GM19467 (cell line): ENCODE results near the gene MINDY3.
"Not testable (repeated sequence)": the region's sequence is repeated elsewhere in the genome, so short reads cannot be mapped to it uniquely, and the experiment has no call there.

Source experiments
- ATAC-seq: cut with Tn5 transposase; IDR thresholded peaks from one replicate; pipeline ENCODE4 v1.9.1; 2021; ENCODE audit warnings: mild to moderate bottlenecking, moderate library complexity; ENCODE audit not compliant: unreplicated experiment

The MINDY3 gene

DNA sequence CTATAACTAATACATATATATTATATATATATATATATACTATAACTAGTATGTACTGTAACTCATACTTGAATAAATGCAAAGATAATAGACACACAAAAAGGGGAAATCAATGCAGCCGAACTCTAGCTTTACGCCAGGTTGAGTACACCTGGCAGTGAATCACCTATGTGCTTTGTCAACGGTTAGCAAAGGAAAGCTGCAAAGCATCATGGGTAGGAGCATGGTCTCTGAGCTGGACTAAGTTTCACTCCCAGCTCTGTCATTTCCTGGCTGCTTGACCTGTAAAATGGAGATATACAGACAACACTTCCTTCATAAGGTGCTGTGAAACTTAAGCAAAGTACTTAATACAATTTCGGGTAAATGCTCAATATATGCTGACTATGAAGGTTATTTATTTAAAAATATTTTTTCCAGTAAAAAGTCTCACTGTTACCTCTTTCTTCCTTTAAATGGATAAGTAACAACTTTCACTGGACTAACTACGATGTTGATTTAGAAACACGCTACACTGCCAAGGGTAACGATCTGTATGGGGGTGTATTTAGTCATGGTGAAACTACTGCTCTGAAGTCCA lies 78.8 kb downstream of the MINDY3 start:
- no peak for ATAC-seq

- ATAC-seq: no peak
Observed at GRCh38 chr10:15780353-15781135, 79.8 kb downstream of the MINDY3 start.

GRCh38 chr10:15775513-15775912 lies 84.8 kb downstream of the MINDY3 start:
- no peak for ATAC-seq

DNA sequence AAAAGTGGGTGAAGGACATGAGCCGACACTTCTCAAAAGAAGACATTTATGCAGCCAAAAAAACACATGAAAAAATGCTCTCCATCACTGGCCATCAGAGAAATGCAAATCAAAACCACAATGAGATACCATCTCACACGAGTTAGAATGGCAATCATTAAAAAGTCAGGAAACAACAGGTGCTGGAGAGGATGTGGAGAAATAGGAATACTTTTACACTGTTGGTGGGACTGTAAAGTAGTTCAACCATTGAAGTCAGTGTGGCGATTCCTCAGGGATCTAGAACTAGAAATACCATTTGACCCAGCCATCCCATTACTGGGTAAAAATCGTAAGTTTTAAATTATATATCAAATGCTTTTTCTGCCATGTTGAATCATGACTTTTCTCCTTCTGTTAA lies 85.8 kb downstream of the MINDY3 start:
- not testable (repeated sequence) for ATAC-seq

- no peak for ATAC-seq
Observed at GRCh38 chr10:15764892-15765454, 95.3 kb downstream of the MINDY3 start.

DNA sequence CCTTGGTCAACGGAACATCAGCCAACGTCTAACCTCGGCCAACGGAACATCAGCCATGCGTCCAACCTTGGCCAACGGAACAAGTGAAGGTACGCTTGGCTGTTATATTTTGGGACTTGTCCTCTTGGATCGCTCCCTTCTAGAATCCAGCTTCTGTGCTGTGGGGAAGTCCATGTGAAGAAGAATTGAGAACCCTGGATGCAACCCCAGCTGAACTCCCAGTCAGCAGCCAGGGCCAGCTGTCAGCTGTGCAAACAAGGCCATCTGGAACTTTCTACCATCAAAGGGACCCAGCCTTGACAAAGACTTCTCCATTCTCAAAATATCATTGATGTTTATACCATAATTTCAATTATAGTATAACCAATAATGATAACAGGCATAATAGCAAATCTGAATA lies 97.3 kb downstream of the MINDY3 start:
- ATAC-seq: no peak

DNA sequence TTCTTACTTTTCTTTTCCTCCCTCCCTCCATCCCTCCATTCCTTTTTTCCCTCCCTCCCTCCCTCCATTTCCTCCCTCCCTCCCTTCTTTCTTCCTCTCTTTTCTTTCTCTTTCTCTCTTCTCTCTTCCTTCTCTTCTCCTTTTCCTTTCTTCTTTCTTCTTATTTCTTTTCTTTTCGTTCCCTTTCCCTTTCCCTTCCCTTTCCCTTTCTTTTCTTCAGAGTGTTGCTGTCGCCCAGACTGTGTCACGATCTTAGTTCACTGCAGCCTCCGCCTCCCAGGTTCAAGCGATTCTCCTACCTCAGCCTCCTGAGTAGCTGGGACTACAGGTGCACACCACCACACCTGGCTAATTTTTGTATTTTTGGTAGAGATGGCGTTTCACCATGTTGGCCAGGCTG lies 98.1 kb downstream of the MINDY3 start:
- not testable (repeated sequence) for ATAC-seq

DNA sequence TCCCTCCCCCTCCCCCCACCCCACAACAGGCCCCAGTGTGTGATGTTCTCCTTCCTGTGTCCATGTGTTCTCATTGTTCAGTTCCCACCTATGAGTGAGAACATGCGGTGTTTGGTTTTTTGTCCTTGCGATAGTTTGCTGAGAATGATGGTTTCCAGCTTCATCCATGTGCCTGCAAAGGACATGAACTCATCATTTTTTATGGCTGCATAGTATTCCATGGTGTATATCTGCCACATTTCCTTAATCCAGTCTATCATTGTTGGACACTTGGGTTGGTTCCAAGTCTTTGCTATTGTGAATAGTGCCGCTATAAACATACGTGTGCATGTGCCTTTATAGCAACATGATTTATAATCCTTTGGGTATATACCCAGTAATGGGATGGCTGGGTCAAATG lies 99.1 kb downstream of the MINDY3 start:
- not testable (repeated sequence) for ATAC-seq

DNA sequence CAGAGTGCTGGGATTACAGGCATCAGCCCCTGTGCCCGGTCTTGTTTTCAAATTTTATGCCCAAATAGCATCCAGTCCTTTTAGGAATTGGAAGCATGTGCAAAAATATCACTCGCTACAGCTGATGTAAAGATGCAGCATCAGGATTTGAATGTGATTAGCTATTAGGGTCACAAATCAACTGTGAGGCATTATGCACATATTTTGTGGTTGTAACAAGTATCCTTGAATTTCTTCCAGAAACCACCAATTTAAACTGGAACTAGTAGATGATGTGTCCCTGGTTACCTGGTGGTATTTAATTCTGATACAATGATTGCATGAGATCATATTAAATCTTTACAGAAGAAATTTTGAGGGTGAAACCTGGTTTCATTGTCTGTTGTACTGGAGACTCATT lies 99.6 kb downstream of the MINDY3 start:
- ATAC-seq: no peak

DNA sequence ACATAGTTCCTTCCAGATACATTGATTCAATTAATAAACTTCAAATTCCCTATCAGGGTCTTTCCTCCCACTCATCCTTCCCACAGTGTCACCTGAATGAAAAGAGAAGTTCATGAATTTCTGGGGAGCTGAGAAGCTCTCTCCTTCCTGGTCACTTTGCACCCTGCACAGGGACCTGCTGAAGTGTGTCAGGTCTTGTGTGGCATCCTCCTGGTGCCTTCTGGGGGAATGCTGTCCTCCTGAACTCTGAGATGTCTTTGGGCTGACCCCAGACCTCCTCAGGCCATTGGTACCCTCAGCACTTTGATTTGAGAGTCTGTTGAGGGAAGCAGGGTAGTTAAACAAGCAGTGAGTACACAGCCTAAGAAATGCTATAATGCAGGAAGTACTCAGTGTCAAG lies 101.0 kb downstream of the MINDY3 start:
- no peak for ATAC-seq

- ATAC-seq: no peak
Observed at GRCh38 chr10:15758618-15759017, 101.7 kb downstream of the MINDY3 start.

GRCh38 chr10:15754937-15755336 lies 105.4 kb downstream of the MINDY3 start:
- ATAC-seq: no peak

- no peak for ATAC-seq
Observed at GRCh38 chr10:15751046-15751445, 109.3 kb downstream of the MINDY3 start.

DNA sequence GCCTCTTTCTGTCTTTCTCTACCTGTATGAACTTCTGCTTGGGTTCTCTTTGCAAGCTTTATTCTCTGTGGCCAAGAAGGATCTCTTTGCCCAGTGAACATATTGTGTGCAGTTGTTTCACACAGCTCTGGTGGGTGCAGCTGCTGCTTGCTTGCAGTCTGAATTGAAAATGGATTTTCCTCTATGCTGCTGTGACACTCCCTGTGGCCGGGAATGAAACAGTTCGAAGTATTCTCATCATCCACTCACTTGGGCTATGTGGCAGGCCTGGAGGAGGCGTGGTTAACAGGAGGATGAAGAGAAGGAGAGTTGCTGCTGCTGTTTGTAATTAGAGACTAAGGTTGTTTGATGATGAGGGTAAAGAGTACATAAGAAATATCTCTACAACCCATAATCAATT lies 112.2 kb downstream of the MINDY3 start:
- ATAC-seq: no peak

DNA sequence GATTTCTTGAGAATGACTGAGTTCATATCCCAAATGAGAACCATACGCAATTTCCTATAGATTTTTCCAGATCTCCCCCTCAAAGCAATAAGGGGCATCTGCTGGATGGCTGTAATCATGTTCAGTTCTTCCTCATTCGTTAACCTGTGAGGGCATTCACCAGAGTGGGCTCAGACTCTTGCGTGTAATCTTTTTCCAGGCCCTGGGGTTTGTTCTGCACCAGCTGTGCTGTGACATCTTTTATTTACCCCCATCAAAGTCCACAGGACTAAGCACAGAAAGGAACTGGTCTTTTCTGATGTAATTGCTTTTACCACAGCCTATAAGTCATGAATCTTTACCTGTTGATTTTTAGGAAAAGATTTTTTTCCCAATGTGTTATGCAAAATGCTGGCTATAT lies 112.7 kb downstream of the MINDY3 start:
- no peak for ATAC-seq

GRCh38 chr10:15745751-15746150 lies 114.6 kb downstream of the MINDY3 start:
- no peak for ATAC-seq

DNA sequence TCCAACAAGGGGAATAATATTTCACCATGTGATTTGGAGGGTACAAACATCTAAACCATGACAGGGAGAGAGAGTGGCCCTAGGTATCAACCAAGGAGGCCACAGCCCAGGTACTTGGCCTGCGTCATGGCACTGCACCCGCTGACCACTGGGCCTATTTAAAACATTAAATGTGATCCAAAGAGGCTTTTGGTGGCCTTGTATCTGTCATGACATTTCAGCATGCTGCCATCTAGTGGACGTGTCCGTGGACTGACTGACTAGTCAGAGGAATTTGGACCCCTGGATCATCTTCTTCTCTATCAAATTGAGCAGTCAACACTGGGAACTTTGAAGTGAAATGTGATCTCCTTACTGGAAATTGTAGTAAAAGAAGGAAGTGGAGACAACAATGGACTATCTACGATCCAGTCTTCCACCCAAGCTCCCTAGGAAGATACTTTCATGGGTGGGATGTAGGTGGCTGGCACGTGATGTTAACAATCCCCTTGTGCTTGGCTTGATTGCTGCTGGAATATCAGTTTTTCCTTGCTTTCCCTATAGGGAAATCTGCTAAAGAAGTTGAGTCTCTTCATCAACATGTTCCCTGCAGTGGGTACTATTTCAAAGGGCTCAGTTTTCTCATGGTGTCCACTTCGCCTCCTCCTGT lies 116.0 kb downstream of the MINDY3 start:
- peak; percentile 72 for ATAC-seq

DNA sequence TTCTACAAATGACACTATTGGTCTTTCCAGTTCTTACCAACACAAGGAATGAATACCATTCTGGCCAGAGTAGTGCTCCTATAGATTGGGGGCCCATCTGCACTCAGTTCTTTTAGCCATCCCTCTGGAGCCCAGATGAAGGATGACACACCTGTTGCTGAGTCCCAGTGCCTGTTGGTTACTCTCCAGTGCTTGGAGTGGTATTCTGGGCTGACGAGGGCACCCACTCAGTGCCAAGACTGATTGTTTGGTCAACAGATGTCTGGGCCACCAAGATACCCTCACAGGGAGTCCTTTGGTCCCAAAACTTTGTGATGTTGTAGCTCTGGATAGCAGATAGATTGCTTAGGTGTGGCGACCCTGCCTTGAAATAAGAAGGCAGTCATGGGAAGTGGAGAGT lies 116.9 kb downstream of the MINDY3 start:
- no peak for ATAC-seq

GRCh38 chr10:15742836-15743235 lies 117.5 kb downstream of the MINDY3 start:
- ATAC-seq: no peak

DNA sequence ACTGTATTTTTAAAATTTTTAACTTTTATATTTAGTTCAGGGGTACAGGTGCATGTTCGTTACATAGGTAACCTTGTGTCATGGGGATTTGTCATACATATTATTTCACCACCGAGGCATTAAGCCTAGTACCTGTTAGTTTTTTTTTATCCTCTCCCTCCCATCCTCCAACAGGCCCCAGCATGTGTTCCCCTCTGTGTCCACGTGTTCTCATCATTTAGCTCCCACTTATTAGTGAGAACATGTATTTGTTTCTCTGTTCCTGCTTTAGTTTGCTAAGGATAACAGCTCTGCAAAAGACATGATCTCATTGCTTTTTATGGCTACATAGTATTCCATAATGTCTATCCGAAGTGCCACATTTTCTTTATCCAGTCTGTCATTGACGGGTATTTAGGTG lies 118.2 kb downstream of the MINDY3 start:
- ATAC-seq: no peak

GRCh38 chr10:15741581-15741980 lies 118.7 kb downstream of the MINDY3 start:
- ATAC-seq: no peak

DNA sequence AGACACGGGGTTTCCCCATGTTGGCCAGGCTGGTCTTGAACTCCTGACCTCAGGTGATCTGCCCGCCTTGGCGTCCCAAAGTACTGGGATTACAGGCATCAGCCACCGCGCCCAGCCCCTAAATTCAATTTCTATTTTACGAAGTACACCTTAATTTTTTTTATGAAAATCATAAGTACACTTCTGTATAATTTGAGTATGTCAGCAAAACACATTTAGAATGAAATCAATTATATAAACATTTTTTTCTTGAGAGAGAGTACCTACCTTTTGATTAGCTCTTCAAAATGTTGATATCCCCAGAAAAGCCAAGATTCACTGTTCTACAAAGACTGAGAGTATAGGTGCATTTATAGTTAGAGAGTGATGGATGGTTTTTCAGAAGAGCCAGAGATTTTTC lies 120.0 kb downstream of the MINDY3 start:
- no peak for ATAC-seq
